Measurements from ENCODE around the gene ZNF622. TPM values are rescaled to one million over a fixed set of nuclear protein-coding genes. Genes with fewer than 3 reads are reported as not detected.

ZNF622 gene
- total RNA-seq, 1 experiment from 2014 or later = 25.2 TPM

- TF ChIP-seq ZFX (IDR thresholded peaks at IDR 0.05) (no peak), JUND (IDR thresholded peaks at IDR 0.05) (no peak), CTCF (IDR thresholded peaks at IDR 0.05 in 2 of 3, conservative IDR thresholded peaks at IDR 0.05 in 1 of 3; ENCODE audit: borderline replicate concordance in 1 of 3, insufficient read depth in 1 of 3, low read depth in 2 of 3, low read length in 2 of 3) (no peak), EZH2 (IDR thresholded peaks at IDR 0.05) (no peak), SIN3A (IDR thresholded peaks at IDR 0.05; ENCODE audit: low read depth) (no peak), CEBPB (IDR thresholded peaks at IDR 0.05; ENCODE audit: low read depth) (no peak)
- TF ChIP-seq, protein P1, sequence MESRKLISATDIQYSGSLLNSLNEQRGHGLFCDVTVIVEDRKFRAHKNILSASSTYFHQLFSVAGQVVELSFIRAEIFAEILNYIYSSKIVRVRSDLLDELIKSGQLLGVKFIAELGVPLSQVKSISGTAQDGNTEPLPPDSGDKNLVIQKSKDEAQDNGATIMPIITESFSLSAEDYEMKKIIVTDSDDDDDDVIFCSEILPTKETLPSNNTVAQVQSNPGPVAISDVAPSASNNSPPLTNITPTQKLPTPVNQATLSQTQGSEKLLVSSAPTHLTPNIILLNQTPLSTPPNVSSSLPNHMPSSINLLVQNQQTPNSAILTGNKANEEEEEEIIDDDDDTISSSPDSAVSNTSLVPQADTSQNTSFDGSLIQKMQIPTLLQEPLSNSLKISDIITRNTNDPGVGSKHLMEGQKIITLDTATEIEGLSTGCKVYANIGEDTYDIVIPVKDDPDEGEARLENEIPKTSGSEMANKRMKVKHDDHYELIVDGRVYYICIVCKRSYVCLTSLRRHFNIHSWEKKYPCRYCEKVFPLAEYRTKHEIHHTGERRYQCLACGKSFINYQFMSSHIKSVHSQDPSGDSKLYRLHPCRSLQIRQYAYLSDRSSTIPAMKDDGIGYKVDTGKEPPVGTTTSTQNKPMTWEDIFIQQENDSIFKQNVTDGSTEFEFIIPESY (IDR thresholded peaks at IDR 0.05; ENCODE audit: extremely low read depth, insufficient replicate concordance, low read length) = no peak
- ATAC-seq = no peak
- no peaks in the 10 kb centered on the region for H3K36me3 ChIP-seq (ENCODE audit: control insufficient read depth in 1 of 2, insufficient read depth in 2 of 2, low read length in 2 of 2)
Measured at GRCh38 chr5:16471387-16471786, 5.8 kb upstream of the ZNF622 start.

More at GRCh38 chr5:16471387-16471786, 5.8 kb upstream of the ZNF622 start:
- CTCF ChIA-PET = no interaction called here
- H3K4me3 ChIP-seq (replicated peaks in 1 of 2; ENCODE audit: low read depth in 1 of 2, low read length in 2 of 2) = no peak overlapping the region
- H3K79me2 ChIP-seq (ENCODE audit: insufficient read depth, low read length) = peaks cover 18% of the 10 kb centered on the region; the same call in 1 of the 2 replicates
- H3K27ac ChIP-seq (ENCODE audit: low read depth, low read length) = no peak overlapping the region
- POLR2A ChIA-PET = no interaction called here
- H3K9me3 ChIP-seq (ENCODE audit: control insufficient read depth in 1 of 2, insufficient read depth in 1 of 2, low read depth in 1 of 2, low read length in 2 of 2) = no peaks in the 10 kb centered on the region
- RAD21 ChIA-PET (ENCODE audit: low non-redundant PET in 1 of 2, low total read pairs in 2 of 2, uncharacterized antibody in 2 of 2, unreplicated experiment in 2 of 2) = no interaction called here
- H3K9ac ChIP-seq (ENCODE audit: low read length) = no peak overlapping the region
- DNase-seq (ENCODE audit: low read depth, low spot score) = no peak
- H3K4me1 ChIP-seq (ENCODE audit: control insufficient read depth in 1 of 2, insufficient read depth in 2 of 2, low read length in 2 of 2) = peaks cover 6 to 16% of the 10 kb centered on the region in 2 experiments; a peak in 3 of 4 replicates
- intact Hi-C loops (cut with micrococcal nuclease) = no loop called here
- no peaks in the 10 kb centered on the region for H3K27me3 ChIP-seq (ENCODE audit: insufficient read depth, low read length)
- no peaks in the 10 kb centered on the region for H4K20me1 ChIP-seq (ENCODE audit: insufficient read depth)
- no peaks in the 10 kb centered on the region for H3K9me2 ChIP-seq (ENCODE audit: insufficient read depth)
- H2AFZ ChIP-seq (ENCODE audit: low read depth, low read length, poor library complexity, severe bottlenecking) = no peak overlapping the region
- H3K4me2 ChIP-seq (ENCODE audit: low read length) = no peak overlapping the region
- no TSS peak for BruUV-seq (replicated peaks)
